ENCODE results near the gene KLHL26. TPM values are rescaled to one million over a fixed set of nuclear protein-coding genes. Genes with fewer than 3 reads are reported as not detected.
A peak's percentile ranks its signal among the peaks of the same experiment; 100 is the strongest.

Gene KLHL26
- total RNA-seq, 1 experiment from 2014 or later: 7.1 TPM

GRCh38 chr19:18606281-18607225 lies 30.3 kb upstream of the KLHL26 start, which contains the start of gene CRLF1:
CRLF1 (minus strand) TSS chr19:18606799; CDS start chr19:18606656, 143 bp downstream.
- peak; percentile 85 for DNase-seq
- Histone ChIP-seq H3K27me3 (ENCODE audit: control insufficient read depth, insufficient read depth, low read length) (peaks cover 85% of the 10 kb centered on the region), H3K36me3 (replicated peaks; ENCODE audit: control insufficient read depth, insufficient read depth, low read length) (no peaks in the 10 kb centered on the region), H3K4me3 (ENCODE audit: insufficient read depth, low read depth, low read length) (peak within 1 kb of the TSS; percentile 38)

GRCh38 chr19:18607226-18608101 lies 29.4 kb upstream of the KLHL26 start:
- DNase-seq: peak; percentile 83
- Histone ChIP-seq H3K27me3 (ENCODE audit: control insufficient read depth, insufficient read depth, low read length) (peaks cover 89% of the 10 kb centered on the region), H3K36me3 (replicated peaks; ENCODE audit: control insufficient read depth, insufficient read depth, low read length) (no peaks in the 10 kb centered on the region), H3K4me3 (ENCODE audit: insufficient read depth, low read depth, low read length) (peak overlapping the region; percentile 37)

- no peak overlapping the region; the same call in 1 of the 2 replicates for H3K4me3 ChIP-seq (ENCODE audit: insufficient read depth, low read depth, low read length)
- peak; percentile 58 for DNase-seq
- H3K27me3 ChIP-seq (ENCODE audit: control insufficient read depth, insufficient read depth, low read length): peaks cover 92% of the 10 kb centered on the region
- no peaks in the 10 kb centered on the region for H3K36me3 ChIP-seq (replicated peaks; ENCODE audit: control insufficient read depth, insufficient read depth, low read length)
These were observed 28.6 kb upstream of the KLHL26 start for GRCh38 chr19:18608102-18608804.

GRCh38 chr19:18608805-18609716 lies 27.8 kb upstream of the KLHL26 start:
- Histone ChIP-seq H3K4me3 (ENCODE audit: insufficient read depth, low read depth, low read length) (no peak overlapping the region), H3K27me3 (ENCODE audit: control insufficient read depth, insufficient read depth, low read length) (peaks cover 93% of the 10 kb centered on the region), H3K36me3 (replicated peaks; ENCODE audit: control insufficient read depth, insufficient read depth, low read length) (no peaks in the 10 kb centered on the region)
- no peak for DNase-seq

- Histone ChIP-seq H3K27me3 (ENCODE audit: control insufficient read depth, insufficient read depth, low read length) (peaks cover 93% of the 10 kb centered on the region), H3K4me3 (ENCODE audit: insufficient read depth, low read depth, low read length) (no peak overlapping the region), H3K36me3 (replicated peaks; ENCODE audit: control insufficient read depth, insufficient read depth, low read length) (no peaks in the 10 kb centered on the region)
- no peak for DNase-seq
These were observed 27.1 kb upstream of the KLHL26 start for GRCh38 chr19:18609717-18610051.

- peak; percentile 75 for DNase-seq
- H3K27me3 ChIP-seq (ENCODE audit: control insufficient read depth, insufficient read depth, low read length): peaks cover 89% of the 10 kb centered on the region
- H3K4me3 ChIP-seq (ENCODE audit: insufficient read depth, low read depth, low read length): no peak overlapping the region; the same call in 1 of the 2 replicates
- H3K36me3 ChIP-seq (replicated peaks; ENCODE audit: control insufficient read depth, insufficient read depth, low read length): no peaks in the 10 kb centered on the region
These were observed 26.6 kb upstream of the KLHL26 start for GRCh38 chr19:18610245-18610555.

GRCh38 chr19:18610556-18611326 lies 26.1 kb upstream of the KLHL26 start:
- no peaks in the 10 kb centered on the region for H3K36me3 ChIP-seq (replicated peaks; ENCODE audit: control insufficient read depth, insufficient read depth, low read length)
- peak; percentile 91 for DNase-seq
- H3K4me3 ChIP-seq (ENCODE audit: insufficient read depth, low read depth, low read length): peak overlapping the region; percentile 23; the same call in 1 of the 2 replicates
- peaks cover 84% of the 10 kb centered on the region for H3K27me3 ChIP-seq (ENCODE audit: control insufficient read depth, insufficient read depth, low read length)

GRCh38 chr19:18611327-18612050 lies 25.3 kb upstream of the KLHL26 start:
- Histone ChIP-seq H3K36me3 (replicated peaks; ENCODE audit: control insufficient read depth, insufficient read depth, low read length) (no peaks in the 10 kb centered on the region), H3K4me3 (ENCODE audit: insufficient read depth, low read depth, low read length) (peak overlapping the region; percentile 39)
- DNase-seq: peak; percentile 97

GRCh38 chr19:18612051-18612771 lies 24.6 kb upstream of the KLHL26 start:
- Histone ChIP-seq H3K27me3 (ENCODE audit: control insufficient read depth, insufficient read depth, low read length) (peaks cover 77% of the 10 kb centered on the region), H3K4me3 (ENCODE audit: insufficient read depth, low read depth, low read length) (peak overlapping the region; percentile 39), H3K36me3 (replicated peaks; ENCODE audit: control insufficient read depth, insufficient read depth, low read length) (no peaks in the 10 kb centered on the region)
- peak; percentile 75 for DNase-seq

More at GRCh38 chr19:18611327-18612050, 25.3 kb upstream of the KLHL26 start:
- peaks cover 81% of the 10 kb centered on the region for H3K27me3 ChIP-seq (ENCODE audit: control insufficient read depth, insufficient read depth, low read length)

GRCh38 chr19:18612772-18613588 lies 23.8 kb upstream of the KLHL26 start, which contains the start of gene TMEM59L:
TMEM59L (plus strand) TSS chr19:18612870; CDS start chr19:18612959, 89 bp downstream.
- Histone ChIP-seq H3K4me3 (ENCODE audit: insufficient read depth, low read depth, low read length) (peak within 1 kb of the TSS; percentile 39), H3K36me3 (replicated peaks; ENCODE audit: control insufficient read depth, insufficient read depth, low read length) (no peaks in the 10 kb centered on the region), H3K27me3 (ENCODE audit: control insufficient read depth, insufficient read depth, low read length) (peaks cover 69% of the 10 kb centered on the region)
- peak; percentile 91 for DNase-seq

GRCh38 chr19:18613589-18614234 lies 23.1 kb upstream of the KLHL26 start:
- Histone ChIP-seq H3K27me3 (ENCODE audit: control insufficient read depth, insufficient read depth, low read length) (peaks cover 62% of the 10 kb centered on the region), H3K36me3 (replicated peaks; ENCODE audit: control insufficient read depth, insufficient read depth, low read length) (no peaks in the 10 kb centered on the region), H3K4me3 (ENCODE audit: insufficient read depth, low read depth, low read length) (no peak overlapping the region; the same call in 1 of the 2 replicates)
- peak; percentile 80 for DNase-seq

All from H7 (cell line).